A549 (cell line): ENCODE measurements around the gene TMEM266.

Experiments used
- CEBPB ChIP-seq, 2 experiments: fragments of >200 bp in 1 of 2; sonication (Bioruptor Twin) in 1 of 2; formaldehyde crosslinking in 1 of 2; IDR thresholded peaks; 2 replicates each; pipeline ENCODE4 v1.6.1; 2012 to 2016
- EP300 ChIP-seq, 2 experiments: fragments of >200 bp; sonication (Bioruptor Twin); formaldehyde crosslinking; IDR thresholded peaks; 2 replicates in 1 of 2; 3 replicates in 1 of 2; pipeline ENCODE4 v1.6.1; 2016 to 2017
- GATA3 ChIP-seq: IDR thresholded peaks from 2 replicates; pipeline ENCODE4 v1.6.1; 2012; ENCODE audit warnings: borderline replicate concordance
- HDAC2 ChIP-seq: fragments of 200-600 bp; sonication (generic); IDR thresholded peaks from 2 replicates; pipeline ENCODE4 v1.6.1; 2016
- HOXB13 ChIP-seq: fragments of 250-450 bp; sonication (Bioruptor Pico); IDR thresholded peaks from 2 replicates; pipeline ENCODE4 v1.5.0; 2020; ENCODE audit warnings: low read depth, mild to moderate bottlenecking, moderate library complexity
- JUN ChIP-seq, 2 experiments: fragments of >200 bp; sonication (Bioruptor Twin); formaldehyde crosslinking; IDR thresholded peaks; 2 replicates in 1 of 2; 3 replicates in 1 of 2; pipeline ENCODE4 v1.6.1; 2016 to 2017
- PHF8 ChIP-seq: fragments of 200-600 bp; sonication (generic); IDR thresholded peaks from 2 replicates; pipeline ENCODE4 v1.6.1; 2016; ENCODE audit warnings: low read depth, mild to moderate bottlenecking, antibody characterized with exemption, moderate library complexity, borderline replicate concordance
- POLR2A ChIP-seq: IDR thresholded peaks from 2 replicates; pipeline ENCODE4 v1.6.1; 2012; ENCODE audit warnings: mild to moderate bottlenecking, low read length
- RCOR1 ChIP-seq: fragments of 150-350 bp; IDR thresholded peaks from 2 replicates; pipeline ENCODE4 v1.6.1; 2014; ENCODE audit warnings: antibody characterized with exemption, low read length, low read depth
- TF ChIP-seq, protein P1 (sequence below): fragments of >200 bp; sonication (Bioruptor Twin); formaldehyde crosslinking; IDR thresholded peaks from 3 replicates; pipeline ENCODE4 v1.5.1; 2016
- TF ChIP-seq, protein P2 (sequence below): IDR thresholded peaks from 2 replicates; pipeline ENCODE4 v1.6.1; 2012
- TF ChIP-seq, protein P3 (sequence below): fragments of 450-650 bp; IDR thresholded peaks from 2 replicates; pipeline ENCODE4 v1.6.1; 2014; ENCODE audit warnings: antibody characterized with exemption
- TF ChIP-seq, protein P4 (sequence below): fragments of 150-350 bp; IDR thresholded peaks from 2 replicates; pipeline ENCODE4 v1.6.1; 2014; ENCODE audit warnings: low read depth, mild to moderate bottlenecking, low read length
- TF ChIP-seq, protein P5 (sequence below): fragments of 250-450 bp; sonication (Bioruptor Pico); IDR thresholded peaks from 2 replicates; pipeline ENCODE4 v1.5.0; 2021; ENCODE audit warnings: mild to moderate bottlenecking, moderate library complexity, borderline replicate concordance

DNA sequence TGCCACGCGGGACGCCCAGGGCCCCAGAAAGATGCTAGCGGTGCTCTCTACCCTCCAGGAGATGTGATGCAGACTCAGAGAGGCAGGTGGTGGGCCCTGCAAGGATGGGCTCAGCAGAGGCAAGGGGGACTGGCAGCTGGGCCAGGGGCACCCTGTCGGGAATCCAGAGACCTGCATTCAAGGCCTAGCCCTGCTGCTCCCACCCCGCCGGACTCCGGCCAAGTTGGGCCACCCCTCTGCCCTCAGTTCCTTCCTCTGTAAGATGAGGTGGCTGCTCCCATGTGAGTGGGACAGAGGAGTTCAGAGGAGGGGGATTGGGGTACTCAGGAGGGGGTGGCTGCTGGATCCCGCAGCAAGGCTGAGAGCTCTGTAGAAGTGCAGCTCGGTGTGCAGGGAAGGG, 116.3 kb downstream of the TMEM266 start:
- TF ChIP-seq CEBPB (IDR thresholded peaks at IDR 0.05) (no peak), JUN (IDR thresholded peaks at IDR 0.05) (no peak), GATA3 (no peak), POLR2A (no peak), HDAC2 (no peak), PHF8 (no peak), EP300 (IDR thresholded peaks at IDR 0.05) (no peak), HOXB13 (no peak), RCOR1 (no peak)
- TF ChIP-seq, protein P1, sequence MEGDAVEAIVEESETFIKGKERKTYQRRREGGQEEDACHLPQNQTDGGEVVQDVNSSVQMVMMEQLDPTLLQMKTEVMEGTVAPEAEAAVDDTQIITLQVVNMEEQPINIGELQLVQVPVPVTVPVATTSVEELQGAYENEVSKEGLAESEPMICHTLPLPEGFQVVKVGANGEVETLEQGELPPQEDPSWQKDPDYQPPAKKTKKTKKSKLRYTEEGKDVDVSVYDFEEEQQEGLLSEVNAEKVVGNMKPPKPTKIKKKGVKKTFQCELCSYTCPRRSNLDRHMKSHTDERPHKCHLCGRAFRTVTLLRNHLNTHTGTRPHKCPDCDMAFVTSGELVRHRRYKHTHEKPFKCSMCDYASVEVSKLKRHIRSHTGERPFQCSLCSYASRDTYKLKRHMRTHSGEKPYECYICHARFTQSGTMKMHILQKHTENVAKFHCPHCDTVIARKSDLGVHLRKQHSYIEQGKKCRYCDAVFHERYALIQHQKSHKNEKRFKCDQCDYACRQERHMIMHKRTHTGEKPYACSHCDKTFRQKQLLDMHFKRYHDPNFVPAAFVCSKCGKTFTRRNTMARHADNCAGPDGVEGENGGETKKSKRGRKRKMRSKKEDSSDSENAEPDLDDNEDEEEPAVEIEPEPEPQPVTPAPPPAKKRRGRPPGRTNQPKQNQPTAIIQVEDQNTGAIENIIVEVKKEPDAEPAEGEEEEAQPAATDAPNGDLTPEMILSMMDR = no peak
- TF ChIP-seq, protein P2, sequence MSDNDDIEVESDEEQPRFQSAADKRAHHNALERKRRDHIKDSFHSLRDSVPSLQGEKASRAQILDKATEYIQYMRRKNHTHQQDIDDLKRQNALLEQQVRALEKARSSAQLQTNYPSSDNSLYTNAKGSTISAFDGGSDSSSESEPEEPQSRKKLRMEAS = no peak
- TF ChIP-seq, protein P3, sequence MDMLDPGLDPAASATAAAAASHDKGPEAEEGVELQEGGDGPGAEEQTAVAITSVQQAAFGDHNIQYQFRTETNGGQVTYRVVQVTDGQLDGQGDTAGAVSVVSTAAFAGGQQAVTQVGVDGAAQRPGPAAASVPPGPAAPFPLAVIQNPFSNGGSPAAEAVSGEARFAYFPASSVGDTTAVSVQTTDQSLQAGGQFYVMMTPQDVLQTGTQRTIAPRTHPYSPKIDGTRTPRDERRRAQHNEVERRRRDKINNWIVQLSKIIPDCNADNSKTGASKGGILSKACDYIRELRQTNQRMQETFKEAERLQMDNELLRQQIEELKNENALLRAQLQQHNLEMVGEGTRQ = no peak
- TF ChIP-seq, protein P4, sequence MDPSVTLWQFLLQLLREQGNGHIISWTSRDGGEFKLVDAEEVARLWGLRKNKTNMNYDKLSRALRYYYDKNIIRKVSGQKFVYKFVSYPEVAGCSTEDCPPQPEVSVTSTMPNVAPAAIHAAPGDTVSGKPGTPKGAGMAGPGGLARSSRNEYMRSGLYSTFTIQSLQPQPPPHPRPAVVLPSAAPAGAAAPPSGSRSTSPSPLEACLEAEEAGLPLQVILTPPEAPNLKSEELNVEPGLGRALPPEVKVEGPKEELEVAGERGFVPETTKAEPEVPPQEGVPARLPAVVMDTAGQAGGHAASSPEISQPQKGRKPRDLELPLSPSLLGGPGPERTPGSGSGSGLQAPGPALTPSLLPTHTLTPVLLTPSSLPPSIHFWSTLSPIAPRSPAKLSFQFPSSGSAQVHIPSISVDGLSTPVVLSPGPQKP = no peak
- TF ChIP-seq, protein P5, sequence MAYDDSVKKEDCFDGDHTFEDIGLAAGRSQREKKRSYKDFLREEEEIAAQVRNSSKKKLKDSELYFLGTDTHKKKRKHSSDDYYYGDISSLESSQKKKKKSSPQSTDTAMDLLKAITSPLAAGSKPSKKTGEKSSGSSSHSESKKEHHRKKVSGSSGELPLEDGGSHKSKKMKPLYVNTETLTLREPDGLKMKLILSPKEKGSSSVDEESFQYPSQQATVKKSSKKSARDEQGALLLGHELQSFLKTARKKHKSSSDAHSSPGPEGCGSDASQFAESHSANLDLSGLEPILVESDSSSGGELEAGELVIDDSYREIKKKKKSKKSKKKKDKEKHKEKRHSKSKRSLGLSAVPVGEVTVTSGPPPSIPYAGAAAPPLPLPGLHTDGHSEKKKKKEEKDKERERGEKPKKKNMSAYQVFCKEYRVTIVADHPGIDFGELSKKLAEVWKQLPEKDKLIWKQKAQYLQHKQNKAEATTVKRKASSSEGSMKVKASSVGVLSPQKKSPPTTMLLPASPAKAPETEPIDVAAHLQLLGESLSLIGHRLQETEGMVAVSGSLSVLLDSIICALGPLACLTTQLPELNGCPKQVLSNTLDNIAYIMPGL (CRISPR knock-in tag) = no peak
